ENCODE measurements around the gene ZNF562. TPM values are rescaled to one million over a fixed set of nuclear protein-coding genes. Genes with fewer than 3 reads are reported as not detected.
A peak's percentile ranks its signal among the peaks of the same experiment; 100 is the strongest.

The ZNF562 gene
- total RNA-seq (10 to 100 TPM; 13.5 to 24.1 (median 20.7) TPM), polyA plus RNA-seq (10 to 100 TPM in 1 of 2 donors, 1 to 10 TPM in 1; 7.0 to 11.9 TPM)
- long read RNA-seq, donor 1, partial matches to known transcripts, result 0 of 5 reads
- long read RNA-seq, donor 1, other reads (novel, unspliced or antisense), result 5 of 5 reads
- long read RNA-seq, donor 2, transcript ZNF562-202 (6 exons, 2,111 nt), result major isoform, 5 of 17 reads
- long read RNA-seq, donor 2, partial matches to known transcripts, result 0 of 17 reads
- long read RNA-seq, donor 2, other reads (novel, unspliced or antisense), result 12 of 17 reads
- long read RNA-seq, donor 3, partial matches to known transcripts, result 0 of 6 reads
- long read RNA-seq, donor 3, other reads (novel, unspliced or antisense), result 6 of 6 reads

DNA sequence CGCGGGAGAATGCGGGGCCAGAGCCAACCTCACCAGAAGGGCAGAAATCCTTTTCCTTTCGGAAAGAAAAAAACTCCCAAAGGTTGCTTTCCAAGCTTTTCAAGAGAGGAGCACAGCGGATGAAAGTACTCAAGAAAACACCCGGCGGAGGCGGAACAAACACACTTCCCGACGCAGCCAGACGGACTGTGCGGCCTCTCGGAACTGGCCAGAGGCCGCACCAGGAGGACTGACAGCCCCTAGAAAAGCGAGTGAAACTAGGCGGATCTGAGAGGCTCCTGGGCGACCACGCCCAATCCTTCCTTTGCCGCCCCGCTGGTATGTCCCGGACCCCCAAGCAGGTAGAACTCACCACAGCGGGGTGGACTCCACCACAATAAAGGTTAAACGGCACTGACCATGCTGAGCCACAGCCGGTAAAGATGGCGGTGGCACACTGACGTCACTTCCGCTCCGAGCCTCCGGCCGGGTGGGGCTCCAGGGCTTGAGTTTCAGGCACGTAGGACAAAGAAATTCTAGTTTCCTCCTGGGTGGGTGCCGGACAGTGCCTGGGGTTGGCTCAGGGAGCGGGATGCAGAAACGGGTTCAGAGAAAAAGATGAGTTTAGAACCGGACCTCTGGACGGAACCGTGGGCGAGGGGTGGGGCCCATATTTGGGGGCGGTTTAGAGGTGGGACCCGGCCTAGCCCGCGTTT is at the start of gene ZNF562:
Gene ZNF562, minus strand, starts transcription at position 438 of the 695 bp plus-strand sequence. CDS start 14,356 bp downstream, outside the sequence.
- peak in 1 of 2 donors; percentile 48 for TF ChIP-seq POLR2A (IDR thresholded peaks at IDR 0.05)
- TF ChIP-seq, protein P1, sequence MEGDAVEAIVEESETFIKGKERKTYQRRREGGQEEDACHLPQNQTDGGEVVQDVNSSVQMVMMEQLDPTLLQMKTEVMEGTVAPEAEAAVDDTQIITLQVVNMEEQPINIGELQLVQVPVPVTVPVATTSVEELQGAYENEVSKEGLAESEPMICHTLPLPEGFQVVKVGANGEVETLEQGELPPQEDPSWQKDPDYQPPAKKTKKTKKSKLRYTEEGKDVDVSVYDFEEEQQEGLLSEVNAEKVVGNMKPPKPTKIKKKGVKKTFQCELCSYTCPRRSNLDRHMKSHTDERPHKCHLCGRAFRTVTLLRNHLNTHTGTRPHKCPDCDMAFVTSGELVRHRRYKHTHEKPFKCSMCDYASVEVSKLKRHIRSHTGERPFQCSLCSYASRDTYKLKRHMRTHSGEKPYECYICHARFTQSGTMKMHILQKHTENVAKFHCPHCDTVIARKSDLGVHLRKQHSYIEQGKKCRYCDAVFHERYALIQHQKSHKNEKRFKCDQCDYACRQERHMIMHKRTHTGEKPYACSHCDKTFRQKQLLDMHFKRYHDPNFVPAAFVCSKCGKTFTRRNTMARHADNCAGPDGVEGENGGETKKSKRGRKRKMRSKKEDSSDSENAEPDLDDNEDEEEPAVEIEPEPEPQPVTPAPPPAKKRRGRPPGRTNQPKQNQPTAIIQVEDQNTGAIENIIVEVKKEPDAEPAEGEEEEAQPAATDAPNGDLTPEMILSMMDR (IDR thresholded peaks at IDR 0.05), result no peak
- ATAC-seq, result peak; percentile 93 to 99 (median 98)
- H3K27ac ChIP-seq, result peak within 1 kb of the TSS; percentile 84 to 99 (median 93)
- peaks cover 0 to 42% (median 9%) of the 10 kb centered on the region in 12 donors for H3K9me3 ChIP-seq
- intact Hi-C loops (cut with DNase I), result loop anchor here in 9 of 10 donors (1.0 to 10.0 kb wide), 8 partner anchors 48 to 117 kb away; partner anchors contain the start of genes ZNF846 (in 5 of the 9) and ZNF561 (in 2 of the 9)
- DNase-seq, result peak; percentile 90 to 94 (median 92)
- H3K4me3 ChIP-seq, result peak within 1 kb of the TSS; percentile 64 to 96 (median 84)
- H3K27me3 ChIP-seq, result no peaks in the 10 kb centered on the region
- 0 to 10% (median 1%) methylated on average over 31 to 42 of the region's 42 CpGs for WGBS, 4 donors
- H3K36me3 ChIP-seq, result peaks cover 0 to 22% (median 7%) of the 10 kb centered on the region in 9 donors
- peaks cover 0 to 12% (median 4%) of the 10 kb centered on the region in 12 donors for H3K4me1 ChIP-seq

GRCh38 chr19:9724157-9724556 is 49.3 kb upstream of the ZNF562 start:
- WGBS, 4 donors, result 85 to 89% (median 88%) methylated on average over 4 of the region's 4 CpGs
- no peak overlapping the region for H3K4me3 ChIP-seq

DNA sequence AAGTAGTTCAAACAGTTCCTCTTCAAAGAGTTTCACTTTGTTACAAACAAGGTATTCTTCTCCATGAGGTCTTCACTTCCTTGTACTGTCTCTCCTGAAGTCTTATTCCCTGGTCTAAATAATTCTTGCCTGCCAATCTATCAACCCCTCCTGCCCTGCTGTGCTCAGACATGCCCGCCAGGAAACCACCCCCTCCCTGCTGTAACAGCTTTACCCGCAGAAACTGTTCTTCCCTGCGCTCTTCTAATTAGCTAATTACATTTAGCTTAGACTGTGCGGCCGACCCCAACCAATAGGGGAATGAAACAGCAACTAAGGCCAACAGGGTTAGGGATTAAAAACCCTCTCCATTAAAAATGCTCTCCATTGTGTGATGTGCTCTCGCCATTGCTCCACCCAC is 47.0 kb upstream of the ZNF562 start:
- no peak overlapping the region for H3K4me3 ChIP-seq
- intact Hi-C loops (cut with DNase I), result no loop called here
- no peak for TF ChIP-seq POLR2A (IDR thresholded peaks at IDR 0.05)
- TF ChIP-seq, protein P1 (IDR thresholded peaks at IDR 0.05), result no peak
- no peak for DNase-seq
- no peaks in the 10 kb centered on the region for H3K27me3 ChIP-seq
- ATAC-seq, result no peak
- WGBS, 4 donors, result 39 to 53% (median 50%) methylated on average over 6 of the region's 6 CpGs
- H3K9me3 ChIP-seq, result peaks cover 0 to 18% (median 0%) of the 10 kb centered on the region in 12 donors
- peak overlapping the region in 1 of 12 donors; percentile 50 for H3K27ac ChIP-seq
- H3K4me1 ChIP-seq, result no peaks in the 10 kb centered on the region
- H3K36me3 ChIP-seq, result no peaks in the 10 kb centered on the region

More at GRCh38 chr19:9724157-9724556, 49.3 kb upstream of the ZNF562 start:
- Histone ChIP-seq H3K36me3 (no peaks in the 10 kb centered on the region), H3K4me1 (no peaks in the 10 kb centered on the region), H3K9me3 (peaks cover 0 to 18% (median 0%) of the 10 kb centered on the region in 12 donors), H3K27ac (no peak overlapping the region), H3K27me3 (no peaks in the 10 kb centered on the region)
- intact Hi-C loops (cut with DNase I), result no loop called here
- no peak for DNase-seq
- TF ChIP-seq POLR2A (IDR thresholded peaks at IDR 0.05), result no peak
- TF ChIP-seq, protein P1 (IDR thresholded peaks at IDR 0.05), result no peak
- no peak for ATAC-seq

GRCh38 chr19:9720541-9720940 is 45.6 kb upstream of the ZNF562 start:
- H3K36me3 ChIP-seq, result no peaks in the 10 kb centered on the region
- H3K4me1 ChIP-seq, result peaks cover 0 to 3% (median 0%) of the 10 kb centered on the region in 12 donors
- TF ChIP-seq, protein P1 (IDR thresholded peaks at IDR 0.05), result no peak
- TF ChIP-seq POLR2A (IDR thresholded peaks at IDR 0.05), result no peak
- peaks cover 0 to 18% (median 0%) of the 10 kb centered on the region in 12 donors for H3K9me3 ChIP-seq
- intact Hi-C loops (cut with DNase I), result no loop called here
- ATAC-seq (no peak), DNase-seq (no peak)
- H3K27me3 ChIP-seq, result no peaks in the 10 kb centered on the region
- 61 to 74% (median 72%) methylated on average over 4 of the region's 4 CpGs for WGBS, 4 donors
- H3K4me3 ChIP-seq, result no peak overlapping the region
- no peak overlapping the region for H3K27ac ChIP-seq

Measured in heart left ventricle (tissue), 16 donors.